ENCODE data around the gene CD300A.
A peak's percentile ranks its signal among the peaks of the same experiment; 100 is the strongest.
"Not testable (repeated sequence)": the region's sequence is repeated elsewhere in the genome, so short reads cannot be mapped to it uniquely, and the experiment has no call there.

Gene CD300A

GRCh38 chr17:74478420-74479100 lies 12.1 kb downstream of the CD300A start:
- DNase-seq, result peak in 5 of 56 donors; percentile 5 to 49 (median 11)

GRCh38 chr17:74480290-74480689 lies 13.9 kb downstream of the CD300A start:
- DNase-seq, result no peak

- DNase-seq, result no peak
Measured at GRCh38 chr17:74481621-74482020, 15.2 kb downstream of the CD300A start.

GRCh38 chr17:74484066-74484465 lies 17.6 kb downstream of the CD300A start:
- no peak for DNase-seq

GRCh38 chr17:74485022-74485743 lies 18.7 kb downstream of the CD300A start:
- DNase-seq, result no peak

GRCh38 chr17:74485841-74486240 lies 19.4 kb downstream of the CD300A start:
- no peak for DNase-seq

GRCh38 chr17:74488276-74488675 lies 21.8 kb downstream of the CD300A start:
- not testable (repeated sequence) for DNase-seq

GRCh38 chr17:74490716-74491115 lies 24.3 kb downstream of the CD300A start:
- DNase-seq, result no peak

- no peak for DNase-seq
Measured at GRCh38 chr17:74491626-74492025, 25.2 kb downstream of the CD300A start.

GRCh38 chr17:74493331-74493833 lies 26.9 kb downstream of the CD300A start:
- DNase-seq, result peak in 47 of 56 donors; percentile 1 to 86 (median 40)

GRCh38 chr17:74497471-74497870 lies 31.0 kb downstream of the CD300A start:
- DNase-seq, result no peak

- DNase-seq, result no peak
Measured at GRCh38 chr17:74499992-74500391, 33.6 kb downstream of the CD300A start.

- DNase-seq, result no peak
Measured at GRCh38 chr17:74502861-74503260, 36.4 kb downstream of the CD300A start.

- not testable (repeated sequence) for DNase-seq
Measured at GRCh38 chr17:74503949-74504348, 37.5 kb downstream of the CD300A start.

GRCh38 chr17:74508156-74508555 lies 41.7 kb downstream of the CD300A start:
- no peak for DNase-seq

GRCh38 chr17:74512036-74512435 lies 45.6 kb downstream of the CD300A start:
- DNase-seq, result no peak

- no peak for DNase-seq
Measured at GRCh38 chr17:74512624-74513091, 46.2 kb downstream of the CD300A start.

GRCh38 chr17:74513987-74514631 lies 47.7 kb downstream of the CD300A start:
- peak in 5 of 56 donors; percentile 23 to 91 (median 56) for DNase-seq

- peak in 2 of 56 donors; percentile 31 to 91 for DNase-seq
Measured at GRCh38 chr17:74514632-74515334, 48.3 kb downstream of the CD300A start.

GRCh38 chr17:74515941-74516340 lies 49.5 kb downstream of the CD300A start:
- DNase-seq, result no peak

GRCh38 chr17:74516561-74517328 lies 50.3 kb downstream of the CD300A start:
- DNase-seq, result no peak
